Stimulated activated naive CD8-positive, alpha-beta T cell treated with anti-CD3 and anti-CD28 coated beads, Interleukin-15, amount 100 ng/mL, for 72 hours (primary cell): ENCODE data around the gene XAGE1B.
"Not testable (repeated sequence)": the region's sequence is repeated elsewhere in the genome, so short reads cannot be mapped to it uniquely, and the experiment has no call there.

Experiments used
- ATAC-seq: fragments of 150-1000 bp; cut with Tn5 transposase; 2 replicates; pipeline ENCODE4 v1.10.0; 2021; ENCODE audit warnings: mild to moderate bottlenecking, moderate library complexity
- DNase-seq, 2 donors: peaks; one replicate each; pipeline ENCODE4 v3.0.0; 2021 to 2022
- H3K27ac Mint-ChIP-seq, 2 donors: one replicate each; pipeline ENCODE4 v1.8.0; 2022; ENCODE audit warnings: mild to moderate bottlenecking in 2 of 2, mixed read lengths in 2 of 2, moderate library complexity in 2 of 2
- H3K27me3 Mint-ChIP-seq: one replicate; pipeline ENCODE4 v1.8.0; 2022; ENCODE audit warnings: mixed read lengths
- H3K4me1 Mint-ChIP-seq: one replicate; pipeline ENCODE4 v1.8.0; 2022; ENCODE audit warnings: mild to moderate bottlenecking, mixed read lengths
- H3K4me3 Mint-ChIP-seq, 2 donors: one replicate each; pipeline ENCODE4 v1.8.0; 2022; ENCODE audit warnings: mild to moderate bottlenecking in 2 of 2, mixed read lengths in 2 of 2, moderate library complexity in 1 of 2
- H3K9me3 Mint-ChIP-seq, 2 donors: one replicate each; pipeline ENCODE4 v1.8.0; 2022; ENCODE audit warnings: mixed read lengths in 2 of 2

XAGE1B gene

GRCh38 chrX:52495545-52496418, 21.1 kb downstream of the XAGE1B start, which contains the start of gene XAGE1A:
Gene XAGE1A (plus strand): TSS chrX:52495808. CDS start chrX:52497362, 1,554 bp downstream.
- not testable (repeated sequence) for H3K27me3 Mint-ChIP-seq, H3K27ac Mint-ChIP-seq, H3K9me3 Mint-ChIP-seq, DNase-seq, ATAC-seq, H3K4me1 Mint-ChIP-seq, H3K4me3 Mint-ChIP-seq

DNA sequence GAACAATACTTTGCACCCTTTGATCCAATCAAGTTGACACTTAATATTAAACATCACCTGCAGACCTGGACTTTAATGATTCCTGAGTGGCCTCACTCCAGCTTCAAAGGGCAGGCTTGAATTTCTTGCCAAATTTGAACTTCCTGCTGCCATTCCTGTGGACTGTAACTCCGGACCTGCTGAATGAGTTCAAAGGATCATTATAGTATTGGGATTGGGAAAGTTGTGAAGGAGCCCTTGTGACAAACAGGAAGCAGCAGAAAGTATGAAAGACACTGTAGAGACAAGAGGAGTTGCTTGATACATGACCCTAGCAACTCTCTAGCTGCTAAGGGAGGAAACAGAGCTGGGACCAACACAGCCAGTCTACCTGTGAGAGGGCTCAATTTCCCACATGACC, 45.6 kb downstream of the XAGE1B start:
- not testable (repeated sequence) for ATAC-seq, H3K4me1 Mint-ChIP-seq, DNase-seq

More for the DNA sequence above, 45.6 kb downstream of the XAGE1B start:
- H3K27me3 Mint-ChIP-seq, H3K27ac Mint-ChIP-seq, H3K9me3 Mint-ChIP-seq, H3K4me3 Mint-ChIP-seq: not testable (repeated sequence)
